Activated T-cell treated with anti-CD3 and anti-CD28 coated beads for 48 hours (primary cell): ENCODE results near the gene PRAME.
"Not testable (repeated sequence)": the region's sequence is repeated elsewhere in the genome, so short reads cannot be mapped to it uniquely, and the experiment has no call there.

Source experiments
- DNase-seq: peaks from one replicate; pipeline ENCODE4 v3.0.0-alpha.2; 2020; ENCODE audit warnings: low read depth

The PRAME gene, protein sequence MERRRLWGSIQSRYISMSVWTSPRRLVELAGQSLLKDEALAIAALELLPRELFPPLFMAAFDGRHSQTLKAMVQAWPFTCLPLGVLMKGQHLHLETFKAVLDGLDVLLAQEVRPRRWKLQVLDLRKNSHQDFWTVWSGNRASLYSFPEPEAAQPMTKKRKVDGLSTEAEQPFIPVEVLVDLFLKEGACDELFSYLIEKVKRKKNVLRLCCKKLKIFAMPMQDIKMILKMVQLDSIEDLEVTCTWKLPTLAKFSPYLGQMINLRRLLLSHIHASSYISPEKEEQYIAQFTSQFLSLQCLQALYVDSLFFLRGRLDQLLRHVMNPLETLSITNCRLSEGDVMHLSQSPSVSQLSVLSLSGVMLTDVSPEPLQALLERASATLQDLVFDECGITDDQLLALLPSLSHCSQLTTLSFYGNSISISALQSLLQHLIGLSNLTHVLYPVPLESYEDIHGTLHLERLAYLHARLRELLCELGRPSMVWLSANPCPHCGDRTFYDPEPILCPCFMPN

DNA sequence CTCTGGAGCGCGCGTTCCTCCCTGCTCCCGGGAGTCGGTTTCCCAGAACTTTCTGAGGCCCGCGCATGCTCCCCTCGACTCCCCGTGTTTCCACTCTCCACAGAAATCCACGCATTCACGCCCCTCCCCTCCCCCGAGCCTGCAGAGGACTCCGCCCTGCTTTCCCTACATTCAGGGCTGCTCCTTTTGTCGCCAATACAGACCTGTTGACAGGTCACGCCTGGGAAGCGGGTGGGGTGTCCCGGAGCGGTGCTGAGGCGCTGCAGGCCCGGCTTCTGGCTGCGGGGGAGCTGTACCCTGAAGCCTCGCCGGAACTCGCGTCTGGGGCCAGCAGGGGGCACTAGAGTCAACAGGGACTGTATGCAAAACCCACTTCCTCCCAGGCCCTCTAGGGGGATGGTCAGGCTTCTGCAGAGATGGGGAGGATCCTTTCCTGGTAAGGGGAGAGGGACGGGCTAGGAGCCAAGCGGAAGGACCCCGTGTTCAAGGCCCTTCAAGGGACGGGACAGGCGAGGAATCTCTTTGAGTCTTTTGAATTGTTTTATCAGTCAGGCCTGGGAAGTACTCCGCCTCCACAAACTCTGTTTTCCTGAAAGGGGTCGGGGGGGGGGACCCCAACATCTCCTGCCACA, at the start of gene PRAME:
Gene PRAME (minus strand): TSS at position 294 of the 632 bp plus-strand sequence. CDS start 2,433 bp downstream, outside the sequence.
- peak; percentile 84 for DNase-seq

DNA sequence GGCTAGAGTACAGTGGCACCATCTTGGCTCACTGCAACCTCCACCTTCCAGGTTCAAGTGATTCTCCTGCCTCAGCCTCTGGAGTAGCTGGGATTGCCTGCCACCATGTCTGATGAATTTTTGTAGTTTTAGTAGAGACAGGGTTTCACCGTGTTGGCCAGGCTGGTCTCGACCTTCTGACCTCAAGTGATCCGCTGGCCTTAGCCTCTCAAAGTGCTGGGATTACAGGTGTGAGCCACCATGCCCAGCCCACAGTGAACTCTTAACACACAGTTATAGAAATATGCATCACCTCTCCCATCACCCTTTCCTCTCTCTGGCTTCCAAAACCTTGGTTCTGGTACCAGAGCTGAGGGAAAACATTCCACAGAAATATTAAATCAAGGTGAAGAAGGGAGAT, 49.0 kb upstream of the PRAME start:
- DNase-seq, result not testable (repeated sequence)

DNA sequence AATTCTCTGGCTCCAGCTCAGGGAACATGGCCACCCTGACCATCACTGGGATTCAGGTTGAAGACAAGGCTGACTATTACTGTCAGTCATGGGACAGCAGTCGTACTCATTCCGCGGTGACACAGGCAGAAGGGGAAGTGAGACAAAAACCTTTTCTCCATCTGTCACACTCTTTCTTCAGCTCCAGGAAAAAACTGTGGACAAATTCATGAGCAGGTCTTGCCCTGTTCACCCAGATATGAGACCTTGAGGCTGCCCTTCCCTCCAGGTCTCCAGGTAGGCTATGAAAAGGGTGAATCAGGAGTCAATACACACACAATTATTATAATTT, 46.0 kb upstream of the PRAME start:
- no peak for DNase-seq

DNA sequence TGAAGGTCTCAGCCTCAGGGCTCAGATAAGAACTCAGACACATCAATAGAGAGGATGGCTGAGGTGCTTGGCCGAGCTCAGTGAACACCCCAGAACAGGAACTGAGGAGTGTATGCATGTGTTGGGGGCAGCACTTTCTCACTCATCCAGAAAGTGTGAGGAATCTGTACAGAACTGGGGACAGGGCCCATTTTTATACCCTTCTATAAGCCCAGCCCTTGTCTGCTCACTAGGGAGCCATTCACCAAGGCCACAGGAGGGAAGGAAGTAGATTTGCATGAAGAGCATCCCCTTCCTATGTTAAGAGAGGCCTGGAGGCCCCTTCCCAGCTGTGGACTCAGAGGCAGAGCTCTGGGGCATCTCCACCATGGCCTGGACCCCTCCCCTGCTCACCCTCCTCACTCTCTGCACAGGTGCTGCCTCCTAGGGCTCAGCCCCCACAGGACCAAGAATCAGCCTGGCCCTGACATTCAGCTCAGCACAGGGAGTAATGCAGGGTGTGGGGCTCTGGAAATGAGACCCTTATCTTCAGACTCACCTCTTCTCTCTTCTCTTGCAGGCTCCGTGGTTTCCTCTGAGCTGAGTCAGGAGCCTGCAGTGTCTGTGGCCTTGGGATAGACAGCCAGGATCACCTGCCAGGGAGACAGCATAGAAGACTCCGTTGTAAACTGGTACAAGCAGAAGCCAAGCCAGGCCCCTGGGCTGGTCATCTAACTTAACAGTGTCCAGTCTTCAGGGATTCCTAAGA, 45.4 kb upstream of the PRAME start:
- DNase-seq, result no peak

DNA sequence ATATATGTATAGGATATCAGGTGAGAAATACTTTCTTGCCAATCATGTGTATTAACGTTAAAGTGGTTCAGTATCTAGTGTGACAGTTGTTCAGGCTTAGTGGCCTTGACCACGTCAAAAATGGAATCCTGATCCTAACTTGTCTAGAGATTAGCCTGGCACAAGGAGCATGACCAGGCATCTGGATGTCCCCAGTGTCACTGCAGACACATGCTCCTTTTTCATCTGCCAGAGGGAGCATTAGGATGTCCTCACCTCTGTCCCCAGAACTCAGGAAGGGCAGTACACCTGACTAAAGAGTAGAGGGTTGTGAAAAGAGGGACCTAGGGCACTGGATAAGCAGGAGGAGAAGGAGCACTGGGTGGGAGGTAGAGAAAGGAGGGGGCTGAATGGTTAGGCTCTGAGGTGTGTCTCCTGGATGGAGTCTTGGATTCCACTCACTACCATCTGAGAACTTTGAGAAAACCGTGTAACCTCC, 44.4 kb upstream of the PRAME start:
- no peak for DNase-seq

DNA sequence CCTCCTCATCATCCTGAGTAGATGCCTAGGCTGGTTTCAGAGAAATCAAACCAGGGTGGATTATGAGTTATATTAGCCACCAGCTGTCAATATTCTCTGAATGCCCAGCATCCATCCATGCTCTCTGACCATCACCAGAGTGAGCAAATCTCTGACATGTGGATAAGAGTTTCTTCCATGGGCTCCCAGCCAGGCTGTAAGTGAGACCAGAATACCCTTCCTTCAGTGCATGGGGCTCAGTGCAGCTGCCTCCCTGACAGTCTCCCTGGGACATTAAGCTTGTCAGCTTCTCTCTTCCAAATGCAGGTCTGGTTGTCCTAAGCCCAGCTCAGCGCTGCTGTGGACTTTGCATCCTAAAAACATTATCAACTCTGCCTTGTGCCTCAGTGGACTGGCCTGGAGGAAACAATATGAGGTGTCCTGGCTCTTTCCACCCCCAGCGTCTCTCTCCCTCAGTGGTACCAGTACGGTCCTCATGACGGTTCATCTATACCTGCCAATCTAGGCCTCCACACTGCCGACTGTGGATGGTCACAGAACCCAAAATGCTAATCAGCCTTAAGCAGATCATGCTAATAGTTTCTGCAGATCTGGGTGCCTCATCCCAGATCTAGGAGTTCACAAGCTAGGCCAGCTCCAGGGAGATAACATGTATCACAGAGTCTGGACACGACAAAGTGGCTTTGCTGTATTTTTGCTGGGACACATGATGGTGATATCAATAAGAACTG, 41.6 kb upstream of the PRAME start:
- DNase-seq, result no peak

DNA sequence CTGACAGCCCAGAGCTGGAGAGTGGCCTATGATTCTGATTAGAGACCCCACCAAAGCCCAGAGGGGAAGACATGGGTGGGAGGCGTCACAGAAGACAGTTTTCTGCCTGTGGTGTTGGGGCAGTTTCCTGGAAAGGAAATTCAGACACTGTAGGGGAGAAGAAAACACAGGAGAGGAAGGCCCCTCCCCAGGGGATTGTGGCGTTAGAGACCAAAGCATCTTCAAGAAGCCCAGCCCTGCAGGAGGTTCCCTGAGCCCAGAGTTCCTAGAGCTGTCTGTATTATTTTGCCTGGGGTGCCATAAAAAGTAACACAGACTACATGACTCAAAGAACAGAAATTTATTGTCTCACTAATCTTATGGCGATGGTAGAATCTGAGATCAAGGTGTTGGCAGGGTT, 40.2 kb upstream of the PRAME start:
- no peak for DNase-seq

DNA sequence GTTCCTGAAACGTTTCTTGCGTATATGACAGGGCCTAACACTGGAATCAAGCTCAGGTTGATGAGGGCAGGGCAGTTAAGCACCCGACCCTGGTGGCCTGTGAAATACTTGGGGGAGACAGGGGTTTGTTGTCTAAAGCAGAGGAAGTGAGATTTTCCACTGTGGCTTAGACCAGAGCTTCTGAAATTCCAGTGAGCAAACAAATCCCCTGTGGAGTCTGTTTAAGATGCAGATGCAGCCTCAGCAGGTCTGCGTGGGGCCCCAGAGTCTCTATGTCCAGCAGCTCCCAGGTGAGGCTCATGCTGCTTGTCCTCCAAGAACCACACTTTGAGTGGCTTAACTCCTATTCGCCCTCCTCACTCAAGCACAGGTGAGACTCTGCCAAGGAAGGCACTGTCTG, 39.1 kb upstream of the PRAME start:
- DNase-seq, result no peak

DNA sequence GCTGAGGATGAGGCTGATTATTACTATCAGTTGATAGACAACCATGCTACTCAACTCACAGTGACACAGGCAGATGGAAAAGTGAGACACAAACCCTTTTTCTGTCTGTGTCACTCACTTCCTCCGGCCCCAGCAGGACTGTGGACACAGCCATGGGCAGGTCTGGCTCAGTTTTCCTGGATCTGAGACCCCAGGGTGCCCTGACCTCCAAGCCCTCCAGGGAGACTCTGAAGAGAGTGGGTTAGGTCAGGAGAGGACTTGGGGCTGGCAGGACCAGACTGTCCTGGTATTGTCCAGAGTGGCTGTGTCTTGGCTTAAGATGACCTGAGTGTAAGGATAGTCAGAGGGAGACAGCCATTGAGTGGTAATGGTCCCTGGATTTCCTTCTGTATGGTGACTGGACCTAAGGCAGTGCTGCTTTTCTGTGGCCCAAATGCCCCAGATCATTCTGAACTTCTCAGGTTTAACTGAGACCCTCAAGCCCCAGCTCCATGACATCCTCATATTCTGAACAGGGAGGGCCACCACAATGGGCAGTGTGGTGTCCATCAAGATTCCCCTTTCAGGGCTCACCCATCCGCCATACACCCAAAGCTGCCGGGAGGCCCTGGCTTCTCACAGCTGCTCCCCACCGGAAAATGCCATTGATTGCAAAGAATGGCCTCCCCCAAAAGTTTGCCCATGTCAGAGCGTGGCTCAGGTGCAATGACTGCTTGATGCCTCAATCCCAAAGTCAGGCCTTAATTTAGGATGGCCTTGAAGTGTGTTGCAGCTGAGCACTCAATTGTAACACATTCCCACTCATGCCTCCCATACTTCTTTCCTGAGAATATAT, 36.2 kb upstream of the PRAME start:
- DNase-seq, result no peak

DNA sequence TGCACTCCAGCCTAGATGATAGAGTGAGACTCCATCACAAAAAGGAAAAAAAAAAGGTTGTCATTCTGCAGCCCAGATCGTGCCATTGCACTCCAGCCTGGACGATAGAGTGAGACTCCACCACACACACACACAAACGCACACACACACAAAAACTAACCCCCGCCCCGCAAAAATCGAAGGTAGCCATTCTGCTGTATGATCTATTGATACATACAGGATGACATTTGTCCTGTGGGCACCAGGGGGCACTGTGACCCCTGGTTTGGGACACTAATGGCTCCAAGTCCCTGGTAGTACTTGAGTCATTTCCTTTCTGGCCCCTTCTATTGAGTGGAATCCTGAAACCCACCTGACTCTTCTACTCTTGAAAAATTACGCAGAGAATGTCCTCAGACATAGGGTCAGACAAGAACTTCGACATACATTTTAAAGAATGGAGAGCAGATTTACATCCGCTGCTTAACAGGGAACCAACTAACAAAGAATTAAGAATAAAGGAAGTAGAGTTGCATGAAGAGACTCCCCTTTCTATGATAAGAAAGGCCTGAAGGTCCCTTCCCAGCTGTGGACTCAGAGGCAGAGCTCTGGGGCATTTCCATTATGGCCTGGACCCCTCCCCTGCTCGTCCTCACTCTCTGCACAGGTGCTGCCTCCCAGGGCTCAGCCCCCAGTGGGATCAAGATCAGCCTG, 35.0 kb upstream of the PRAME start:
- peak; percentile 48 for DNase-seq

DNA sequence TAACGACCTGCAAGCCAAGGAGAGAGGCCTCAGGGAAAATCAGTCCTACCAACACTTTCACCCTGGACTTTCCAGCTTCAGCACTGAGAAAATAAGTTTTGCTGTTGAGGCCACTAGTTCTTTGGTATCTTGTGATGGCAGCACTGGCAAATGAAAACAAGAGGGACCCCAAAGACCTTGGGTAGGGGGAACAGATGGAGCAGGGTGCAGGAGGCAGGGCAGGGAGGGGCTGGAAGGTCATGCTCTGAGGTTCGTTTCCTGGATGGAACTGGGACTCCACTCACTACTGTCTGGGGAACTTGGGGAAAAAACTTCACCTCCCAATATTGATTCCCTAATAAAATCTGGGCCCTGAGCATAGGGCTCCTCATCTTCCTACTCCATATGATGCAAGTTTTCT, 34.2 kb upstream of the PRAME start:
- no peak for DNase-seq

DNA sequence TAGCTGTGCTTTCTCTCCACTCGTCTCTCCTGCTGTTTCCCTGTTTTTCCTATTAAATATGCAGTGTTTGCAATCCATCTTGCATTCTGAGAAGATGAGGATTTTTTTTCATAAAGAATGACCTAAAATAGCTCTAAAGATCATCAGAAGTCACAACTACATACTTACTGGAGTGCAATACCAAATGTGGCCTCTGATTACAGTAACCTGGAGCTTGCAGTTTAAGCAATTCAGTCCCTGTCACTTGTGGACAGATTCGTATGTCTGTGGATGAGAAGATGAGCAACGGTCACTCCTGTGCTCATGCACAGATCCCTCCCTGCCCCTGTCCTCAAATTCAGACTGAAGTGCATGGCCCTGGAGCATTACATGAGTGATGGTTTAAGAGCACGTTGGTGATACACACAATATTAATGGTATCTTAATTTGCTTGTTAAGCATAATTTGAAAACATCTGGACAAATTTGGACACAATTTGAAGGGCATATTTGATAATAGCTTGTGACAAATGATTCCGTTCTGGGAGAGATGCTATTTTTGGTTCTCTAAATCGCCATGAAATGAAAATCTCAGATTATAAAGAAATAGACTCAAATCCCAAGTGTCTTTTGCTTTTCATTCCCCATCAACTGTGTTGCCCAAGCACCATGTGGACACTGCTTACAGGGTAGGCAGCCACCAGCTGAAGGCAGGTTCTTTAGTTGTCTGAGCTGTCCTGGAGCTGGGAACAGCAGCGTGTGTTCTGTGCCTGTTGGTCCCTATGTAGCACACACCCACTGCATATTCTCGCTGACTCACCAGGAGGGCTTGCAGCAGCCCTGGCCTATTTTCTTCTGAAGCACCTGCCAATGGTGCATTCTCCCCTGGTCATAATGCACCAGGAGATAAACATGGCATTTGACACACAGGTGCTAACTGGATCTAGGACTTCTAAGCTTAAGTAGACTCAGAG, 32.6 kb upstream of the PRAME start:
- no peak for DNase-seq

DNA sequence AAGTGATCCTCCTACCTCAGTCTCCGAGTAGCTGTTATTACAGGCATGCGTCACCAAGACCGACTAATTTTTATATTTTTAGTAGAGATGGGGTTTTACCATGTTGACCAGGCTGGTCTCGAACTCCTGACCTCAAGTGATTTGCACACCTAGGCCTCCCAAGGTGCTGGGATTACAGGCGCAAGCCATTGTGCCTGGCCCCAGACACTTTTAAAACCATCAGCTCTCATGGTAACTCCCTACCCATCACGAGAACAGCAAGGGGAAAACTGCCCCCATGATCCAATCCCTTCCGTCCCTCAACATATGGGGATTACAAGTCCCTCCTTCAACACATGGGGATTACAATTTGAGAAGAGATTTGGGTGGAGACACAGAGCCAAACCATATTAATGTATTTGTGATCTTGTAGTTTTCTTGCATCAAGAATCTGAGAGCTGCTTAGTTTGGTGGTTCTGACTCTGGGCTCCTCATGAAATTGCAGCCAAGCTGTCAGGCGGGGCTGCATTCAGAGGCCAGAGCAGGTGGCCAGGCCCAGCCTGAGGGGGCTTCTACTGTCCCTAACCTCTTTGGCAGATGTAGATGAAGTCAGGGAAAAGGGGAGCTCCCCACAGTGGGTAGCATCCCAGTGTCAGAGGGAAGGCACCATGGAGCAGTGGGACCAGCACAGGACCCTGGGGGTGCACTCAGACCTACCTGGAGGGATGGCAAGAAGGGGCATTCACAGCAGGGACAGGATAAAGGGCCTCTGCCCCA, 31.2 kb upstream of the PRAME start:
- no peak for DNase-seq

DNA sequence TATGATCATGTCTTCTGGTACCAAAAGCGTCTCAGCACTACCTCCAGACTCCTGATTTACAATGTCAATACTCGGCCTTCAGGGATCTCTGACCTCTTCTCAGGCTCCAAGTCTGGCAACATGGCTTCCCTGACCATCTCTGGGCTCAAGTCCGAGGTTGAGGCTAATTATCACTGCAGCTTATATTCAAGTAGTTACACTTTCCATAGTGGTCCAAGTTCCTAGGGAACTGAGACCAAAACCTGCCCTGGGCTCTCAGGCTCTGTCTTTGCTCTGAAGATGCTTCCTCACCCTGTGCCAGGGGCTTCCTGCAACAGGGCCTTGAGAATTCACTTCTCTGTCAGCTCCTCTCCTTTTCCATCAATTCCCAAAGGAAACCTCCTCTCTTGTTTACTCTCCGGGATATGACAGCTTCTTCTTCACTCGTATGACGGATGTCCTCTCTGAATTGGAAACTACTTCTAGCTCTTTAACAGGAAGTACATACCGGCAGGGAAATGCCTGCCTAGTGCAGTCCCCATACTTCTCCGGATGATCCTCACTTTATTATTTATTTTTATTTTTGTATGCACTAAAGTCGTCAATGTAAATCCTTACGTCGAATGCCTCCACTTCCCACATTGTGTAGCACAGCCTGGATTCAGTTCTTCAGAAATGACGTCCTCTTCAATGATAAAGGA, 29.6 kb upstream of the PRAME start:
- no peak for DNase-seq

DNA sequence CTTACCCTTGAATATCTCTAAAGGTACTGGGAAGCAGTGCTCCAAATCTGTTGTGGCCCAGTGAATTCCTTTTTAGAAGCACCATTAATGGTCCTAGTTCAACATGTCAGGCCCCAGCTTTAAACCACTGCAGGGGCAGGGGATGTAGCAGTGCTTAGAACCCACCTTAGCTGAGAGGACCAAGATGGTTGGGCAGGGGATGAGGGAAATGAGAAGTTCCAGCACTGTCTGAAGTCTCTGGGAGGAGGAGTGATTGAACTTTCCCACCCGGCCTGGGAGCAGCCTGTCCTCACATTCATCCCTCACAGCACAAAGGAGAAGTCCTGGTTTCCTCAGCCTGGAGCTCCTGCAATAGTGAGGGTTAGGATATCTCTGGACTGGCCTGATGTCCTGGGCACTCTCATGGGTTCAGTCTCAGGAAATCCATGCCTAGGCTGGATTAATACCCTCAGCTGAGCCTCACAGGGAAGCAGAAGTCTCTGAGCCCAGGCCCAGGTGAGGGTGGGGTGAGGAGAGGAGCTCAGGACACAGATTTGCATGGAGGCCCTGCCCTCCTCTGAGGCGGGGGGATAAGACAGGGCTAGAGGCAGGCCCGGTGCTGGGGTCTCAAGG, 28.6 kb upstream of the PRAME start:
- no peak for DNase-seq

DNA sequence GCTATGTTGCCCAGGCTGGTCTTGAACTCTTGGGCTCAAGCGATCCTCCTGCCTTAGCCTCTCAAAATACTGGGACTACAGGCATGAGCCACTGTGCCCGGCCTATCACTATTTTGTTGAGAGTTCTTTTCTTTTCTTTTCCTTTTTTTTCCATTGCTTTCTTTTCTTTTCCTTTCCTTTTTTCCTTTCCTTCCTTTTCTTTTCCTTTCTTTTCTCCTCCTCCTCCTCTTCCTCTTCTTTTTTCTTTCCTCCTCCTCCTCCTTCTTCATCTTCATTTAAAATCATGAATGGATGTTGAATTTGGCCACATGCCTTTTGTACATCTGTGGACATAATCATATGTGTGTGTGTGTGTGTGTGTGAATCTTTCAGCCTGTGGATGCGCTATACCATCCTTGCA, 25.7 kb upstream of the PRAME start:
- no peak for DNase-seq

DNA sequence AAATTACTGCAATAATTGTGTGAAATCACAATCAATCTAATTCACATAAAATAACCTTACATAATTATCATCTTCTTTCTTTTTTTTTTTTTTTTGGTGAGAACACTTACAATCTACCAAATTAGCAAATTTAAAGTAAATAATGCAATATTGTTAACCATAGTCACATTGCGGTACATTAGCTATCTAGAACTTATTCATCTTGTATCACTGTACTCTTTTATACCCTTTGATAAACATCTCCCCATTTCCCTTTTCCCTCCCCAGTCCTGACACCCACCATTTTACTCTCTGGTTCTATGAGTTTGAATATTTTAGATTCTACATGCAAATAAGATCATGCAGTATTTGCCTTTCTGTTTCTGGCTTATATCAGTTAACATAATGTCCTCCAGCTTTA, 24.0 kb upstream of the PRAME start:
- DNase-seq, result no peak

DNA sequence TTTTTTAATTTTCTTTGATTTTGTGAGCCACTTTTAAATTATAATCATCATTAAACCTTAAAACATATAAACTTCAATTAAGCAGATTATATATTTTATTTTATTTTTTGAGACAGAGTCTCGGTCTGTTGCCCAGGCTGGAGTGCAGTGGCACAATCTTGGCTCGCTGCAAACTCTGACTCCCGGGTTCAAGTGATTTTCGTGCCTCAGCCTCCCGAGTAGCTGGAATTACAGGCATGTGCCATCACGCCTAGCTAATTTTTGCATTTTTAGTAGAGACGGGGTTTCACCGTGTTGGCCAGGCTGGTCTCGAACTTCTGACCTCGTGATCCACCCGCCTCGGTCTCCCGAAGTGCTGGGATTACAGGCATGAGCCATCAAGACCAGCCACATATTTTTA, 22.5 kb upstream of the PRAME start:
- not testable (repeated sequence) for DNase-seq
